Measurements from ENCODE around the gene PKD2L2. TPM values are rescaled to one million over a fixed set of nuclear protein-coding genes. Genes with fewer than 3 reads are reported as not detected.

PKD2L2 gene
- total and polyA plus RNA-seq, 5 donors = 0.18 to 0.85 (median 0.52) TPM; not detected in 1

DNA sequence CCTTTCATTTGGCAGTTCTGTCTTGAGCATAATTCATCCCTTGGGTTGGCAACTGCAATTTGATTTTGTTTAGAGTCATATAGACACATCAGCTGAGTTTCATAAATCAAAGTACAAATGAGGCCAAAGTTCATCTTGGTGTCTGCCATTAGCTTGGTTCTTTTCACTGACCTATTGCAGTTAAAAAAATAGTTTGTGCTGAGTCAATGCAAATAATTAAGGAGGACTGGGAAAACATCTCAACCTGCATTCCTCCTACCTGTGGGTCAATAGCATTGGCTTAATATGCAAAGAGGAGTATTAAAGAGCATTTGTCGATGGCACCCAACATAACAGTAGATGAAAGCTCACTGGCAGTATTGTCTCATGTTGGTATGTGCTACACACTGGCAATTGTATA, 1.6 kb downstream of the PKD2L2 start:
- DNase-seq (no peak), ATAC-seq (no peak)
- Histone ChIP-seq H3K27ac (ENCODE audit: low read length) (no peak overlapping the region), H3K27me3 (ENCODE audit: control insufficient read depth, insufficient read depth) (no peaks in the 10 kb centered on the region), H3K4me1 (ENCODE audit: control insufficient read depth, insufficient read depth, low read length) (no peaks in the 10 kb centered on the region), H3K9me3 (ENCODE audit: control insufficient read depth, low read length) (no peaks in the 10 kb centered on the region), H3K4me3 (ENCODE audit: low read length) (no peak overlapping the region)
- WGBS = 97% methylated on average over 1 of the region's 1 CpG
- intact Hi-C loops (cut with DNase I) = no loop called here

- ATAC-seq (no peak), DNase-seq (no peak)
- WGBS = 94% methylated on average over 3 of the region's 3 CpGs
Measured at GRCh38 chr5:137891849-137892248, 2.6 kb downstream of the PKD2L2 start.

DNA sequence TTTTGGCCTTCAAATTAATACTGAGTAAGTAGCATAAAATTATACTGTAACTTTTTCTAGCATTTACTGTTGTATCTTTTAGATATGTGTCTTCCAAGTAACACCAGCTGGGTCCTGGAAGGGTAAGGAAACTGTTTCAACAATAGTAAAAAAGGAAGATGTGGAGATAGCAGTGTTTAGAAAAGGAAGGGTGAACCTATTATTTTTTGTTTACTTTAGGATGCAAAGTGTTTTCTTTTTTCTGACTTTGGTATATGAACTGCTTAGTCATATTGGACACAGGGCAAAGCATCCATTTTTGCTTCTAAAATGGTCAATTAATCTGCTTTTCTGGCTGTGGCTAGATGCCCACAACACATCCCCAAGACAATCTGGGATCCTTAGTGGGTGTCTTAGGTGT, 5.3 kb downstream of the PKD2L2 start:
- no peaks in the 10 kb centered on the region for H3K4me1 ChIP-seq (ENCODE audit: control insufficient read depth, insufficient read depth, low read length)
- H3K9me3 ChIP-seq (ENCODE audit: control insufficient read depth, low read length) = no peaks in the 10 kb centered on the region
- ATAC-seq = peak in 1 of 2 donors; percentile 70
- no peak for DNase-seq
- intact Hi-C loops (cut with DNase I) = no loop called here
- no peak overlapping the region for H3K27ac ChIP-seq (ENCODE audit: low read length)
- no peaks in the 10 kb centered on the region for H3K27me3 ChIP-seq (ENCODE audit: control insufficient read depth, insufficient read depth)
- H3K4me3 ChIP-seq (ENCODE audit: low read length) = no peak overlapping the region

More at GRCh38 chr5:137891849-137892248, 2.6 kb downstream of the PKD2L2 start:
- no peaks in the 10 kb centered on the region for H3K4me1 ChIP-seq (ENCODE audit: control insufficient read depth, insufficient read depth, low read length)
- H3K27me3 ChIP-seq (ENCODE audit: control insufficient read depth, insufficient read depth) = no peaks in the 10 kb centered on the region
- intact Hi-C loops (cut with DNase I) = no loop called here
- H3K9me3 ChIP-seq (ENCODE audit: control insufficient read depth, low read length) = no peaks in the 10 kb centered on the region
- no peak overlapping the region for H3K27ac ChIP-seq (ENCODE audit: low read length)
- no peak overlapping the region for H3K4me3 ChIP-seq (ENCODE audit: low read length)

GRCh38 chr5:137896560-137896959, 7.3 kb downstream of the PKD2L2 start:
- Histone ChIP-seq H3K27me3 (ENCODE audit: control insufficient read depth, insufficient read depth) (no peaks in the 10 kb centered on the region), H3K4me3 (ENCODE audit: low read length) (no peak overlapping the region), H3K9me3 (ENCODE audit: control insufficient read depth, low read length) (no peaks in the 10 kb centered on the region), H3K4me1 (ENCODE audit: control insufficient read depth, insufficient read depth, low read length) (no peaks in the 10 kb centered on the region), H3K27ac (ENCODE audit: low read length) (no peak overlapping the region)
- WGBS = 93% methylated on average over 3 of the region's 3 CpGs
- ATAC-seq = no peak
- DNase-seq = no peak
- intact Hi-C loops (cut with DNase I) = no loop called here

GRCh38 chr5:137899493-137899892, 10.2 kb downstream of the PKD2L2 start:
- intact Hi-C loops (cut with DNase I) = no loop called here
- H3K27ac ChIP-seq (ENCODE audit: low read length) = no peak overlapping the region
- WGBS = 88% methylated on average over 3 of the region's 3 CpGs
- no peak for ATAC-seq
- H3K9me3 ChIP-seq (ENCODE audit: control insufficient read depth, low read length) = no peaks in the 10 kb centered on the region
- no peak overlapping the region for H3K4me3 ChIP-seq (ENCODE audit: low read length)
- no peaks in the 10 kb centered on the region for H3K27me3 ChIP-seq (ENCODE audit: control insufficient read depth, insufficient read depth)
- no peaks in the 10 kb centered on the region for H3K4me1 ChIP-seq (ENCODE audit: control insufficient read depth, insufficient read depth, low read length)
- DNase-seq = no peak

- H3K27me3 ChIP-seq (ENCODE audit: control insufficient read depth, insufficient read depth) = no peaks in the 10 kb centered on the region
- intact Hi-C loops (cut with DNase I) = no loop called here
- H3K4me1 ChIP-seq (ENCODE audit: control insufficient read depth, insufficient read depth, low read length) = no peaks in the 10 kb centered on the region
- ATAC-seq (no peak), DNase-seq (no peak)
- no peaks in the 10 kb centered on the region for H3K9me3 ChIP-seq (ENCODE audit: control insufficient read depth, low read length)
- H3K27ac ChIP-seq (ENCODE audit: low read length) = no peak overlapping the region
- no peak overlapping the region for H3K4me3 ChIP-seq (ENCODE audit: low read length)
- 60% methylated on average over 5 of the region's 5 CpGs for WGBS
Measured at GRCh38 chr5:137901011-137901817, 12.0 kb downstream of the PKD2L2 start.

DNA sequence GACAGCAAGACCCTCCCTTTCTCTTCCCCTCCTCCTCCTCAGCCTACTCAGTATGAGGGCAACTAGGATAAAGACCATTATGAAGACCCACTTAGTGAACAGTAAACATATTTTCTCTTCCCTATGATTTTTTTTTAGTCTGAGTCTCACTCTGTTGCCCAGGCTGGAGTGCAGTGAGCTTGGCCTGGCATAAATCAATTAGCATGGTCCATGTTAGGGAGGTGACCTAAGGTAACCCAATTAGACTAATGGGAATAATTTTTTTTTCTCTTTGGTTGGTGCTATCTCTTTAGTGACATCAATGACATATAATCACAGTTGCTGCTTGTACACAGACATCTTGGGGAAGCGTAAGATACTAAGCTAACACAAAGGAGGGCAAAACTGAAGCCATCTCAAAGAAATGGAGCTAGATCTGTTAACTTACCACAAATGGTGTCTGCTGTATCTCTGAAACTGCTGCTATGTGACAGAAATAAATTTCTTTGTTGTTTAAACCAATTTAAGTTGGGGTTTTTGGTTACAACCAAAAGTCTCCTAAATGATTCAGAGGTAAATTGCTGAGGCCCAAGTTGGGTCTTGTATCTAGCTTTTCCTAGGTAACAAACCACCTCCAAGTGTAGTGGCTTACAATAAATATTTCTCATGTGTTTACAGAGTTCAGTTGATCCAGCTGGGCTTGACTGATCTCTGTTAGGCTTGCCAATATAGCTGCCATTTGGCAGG, 13.3 kb downstream of the PKD2L2 start:
- Histone ChIP-seq H3K27me3 (ENCODE audit: control insufficient read depth, insufficient read depth) (no peaks in the 10 kb centered on the region), H3K9me3 (ENCODE audit: control insufficient read depth, low read length) (no peaks in the 10 kb centered on the region), H3K4me1 (ENCODE audit: control insufficient read depth, insufficient read depth, low read length) (no peaks in the 10 kb centered on the region), H3K27ac (ENCODE audit: low read length) (no peak overlapping the region), H3K4me3 (ENCODE audit: low read length) (no peak overlapping the region)
- intact Hi-C loops (cut with DNase I) = no loop called here
- DNase-seq = no peak
- WGBS = 92% methylated on average over 1 of the region's 1 CpG
- no peak for ATAC-seq

- H3K27me3 ChIP-seq (ENCODE audit: control insufficient read depth, insufficient read depth) = no peaks in the 10 kb centered on the region
- no peaks in the 10 kb centered on the region for H3K4me1 ChIP-seq (ENCODE audit: control insufficient read depth, insufficient read depth, low read length)
- ATAC-seq (no peak), DNase-seq (no peak)
- H3K9me3 ChIP-seq (ENCODE audit: control insufficient read depth, low read length) = no peaks in the 10 kb centered on the region
- intact Hi-C loops (cut with DNase I) = no loop called here
- WGBS = 90% methylated on average over 2 of the region's 2 CpGs
- H3K27ac ChIP-seq (ENCODE audit: low read length) = no peak overlapping the region
- H3K4me3 ChIP-seq (ENCODE audit: low read length) = no peak overlapping the region
Measured at GRCh38 chr5:137914758-137915157, 25.5 kb downstream of the PKD2L2 start.

- no peaks in the 10 kb centered on the region for H3K9me3 ChIP-seq (ENCODE audit: control insufficient read depth, low read length)
- H3K4me3 ChIP-seq (ENCODE audit: low read length) = no peak overlapping the region
- no peak for DNase-seq
- ATAC-seq = no peak
- 52% methylated on average over 1 of the region's 1 CpG for WGBS
- H3K4me1 ChIP-seq (ENCODE audit: control insufficient read depth, insufficient read depth, low read length) = no peaks in the 10 kb centered on the region
- no peak overlapping the region for H3K27ac ChIP-seq (ENCODE audit: low read length)
- intact Hi-C loops (cut with DNase I) = no loop called here
- H3K27me3 ChIP-seq (ENCODE audit: control insufficient read depth, insufficient read depth) = no peaks in the 10 kb centered on the region
Measured at GRCh38 chr5:137916923-137917322, 27.7 kb downstream of the PKD2L2 start.

- 67% methylated on average over 3 of the region's 3 CpGs for WGBS
- no peak overlapping the region for H3K4me3 ChIP-seq (ENCODE audit: low read length)
- ATAC-seq (no peak), DNase-seq (no peak)
- intact Hi-C loops (cut with DNase I) = no loop called here
- H3K9me3 ChIP-seq (ENCODE audit: control insufficient read depth, low read length) = no peaks in the 10 kb centered on the region
- no peaks in the 10 kb centered on the region for H3K4me1 ChIP-seq (ENCODE audit: control insufficient read depth, insufficient read depth, low read length)
- no peaks in the 10 kb centered on the region for H3K27me3 ChIP-seq (ENCODE audit: control insufficient read depth, insufficient read depth)
- no peak overlapping the region for H3K27ac ChIP-seq (ENCODE audit: low read length)
Measured at GRCh38 chr5:137921931-137922330, 32.7 kb downstream of the PKD2L2 start.

- H3K4me3 ChIP-seq (ENCODE audit: low read length) = no peak overlapping the region
- H3K4me1 ChIP-seq (ENCODE audit: control insufficient read depth, insufficient read depth, low read length) = no peaks in the 10 kb centered on the region
- DNase-seq = no peak
- no peak for ATAC-seq
- intact Hi-C loops (cut with DNase I) = no loop called here
- H3K9me3 ChIP-seq (ENCODE audit: control insufficient read depth, low read length) = no peaks in the 10 kb centered on the region
- H3K27me3 ChIP-seq (ENCODE audit: control insufficient read depth, insufficient read depth) = no peaks in the 10 kb centered on the region
- no peak overlapping the region for H3K27ac ChIP-seq (ENCODE audit: low read length)
- 33% methylated on average over 4 of the region's 4 CpGs for WGBS
Measured at GRCh38 chr5:137923856-137924255, 34.6 kb downstream of the PKD2L2 start.

All from right cardiac atrium (tissue), 5 donors.